Gastroesophageal sphincter (tissue), 3 donors: ENCODE data around the gene CDIP1.
A peak's percentile ranks its signal among the peaks of the same experiment; 100 is the strongest.

ENCODE experiments used
- CTCF ChIP-seq, 4 experiments: fragments of 200-600 bp in 2 of 4; fragments of 450-650 bp in 2 of 4; sonication (generic) in 1 of 4; IDR thresholded peaks; one replicate each; pipeline ENCODE4 v1.5.1; 2017 to 2019; ENCODE audit warnings: antibody characterized with exemption in 4 of 4, mild to moderate bottlenecking in 2 of 4, moderate library complexity in 2 of 4
- EP300 ChIP-seq: sonication (generic); formaldehyde crosslinking; IDR thresholded peaks from one replicate; pipeline ENCODE4 v1.6.1; 2017; ENCODE audit warnings: antibody characterized with exemption, mild to moderate bottlenecking
- POLR2A ChIP-seq, 2 donors: fragments of 450-650 bp; IDR thresholded peaks; one replicate each; pipeline ENCODE4 v1.6.1; 2017; ENCODE audit warnings: antibody characterized with exemption in 2 of 2, mild to moderate bottlenecking in 2 of 2, moderate library complexity in 1 of 2
- POLR2AphosphoS5 ChIP-seq: sonication (generic); formaldehyde crosslinking; IDR thresholded peaks from one replicate; pipeline ENCODE4 v1.6.1; 2017; ENCODE audit warnings: antibody characterized with exemption

GRCh38 chr16:4500272-4500671, 38.3 kb downstream of the CDIP1 start:
- TF ChIP-seq POLR2AphosphoS5 (peak; percentile 83), POLR2A (IDR thresholded peaks at IDR 0.05) (no peak), CTCF (IDR thresholded peaks at IDR 0.05) (no peak), EP300 (no peak)
